SU-DHL-6 (cell line): ENCODE data around the gene ATOH8.

Experiments used
- EZH2phosphoT487 ChIP-seq: fragments of 200-600 bp; sonication (generic), shearing (Covaris generic); conservative IDR thresholded peaks from 2 replicates; pipeline ENCODE4 v1.6.1; 2018; ENCODE audit warnings: mild to moderate bottlenecking, antibody characterized with exemption, low read length, moderate library complexity, mixed read lengths
- TF ChIP-seq, protein P1 (sequence below): fragments of 200-600 bp; sonication (generic); IDR thresholded peaks from one replicate; pipeline ENCODE4 v1.5.1; 2017; ENCODE audit warnings: antibody characterized with exemption, mild to moderate bottlenecking, low read length, moderate library complexity; ENCODE audit not compliant: insufficient read depth, poor library complexity, severe bottlenecking

DNA sequence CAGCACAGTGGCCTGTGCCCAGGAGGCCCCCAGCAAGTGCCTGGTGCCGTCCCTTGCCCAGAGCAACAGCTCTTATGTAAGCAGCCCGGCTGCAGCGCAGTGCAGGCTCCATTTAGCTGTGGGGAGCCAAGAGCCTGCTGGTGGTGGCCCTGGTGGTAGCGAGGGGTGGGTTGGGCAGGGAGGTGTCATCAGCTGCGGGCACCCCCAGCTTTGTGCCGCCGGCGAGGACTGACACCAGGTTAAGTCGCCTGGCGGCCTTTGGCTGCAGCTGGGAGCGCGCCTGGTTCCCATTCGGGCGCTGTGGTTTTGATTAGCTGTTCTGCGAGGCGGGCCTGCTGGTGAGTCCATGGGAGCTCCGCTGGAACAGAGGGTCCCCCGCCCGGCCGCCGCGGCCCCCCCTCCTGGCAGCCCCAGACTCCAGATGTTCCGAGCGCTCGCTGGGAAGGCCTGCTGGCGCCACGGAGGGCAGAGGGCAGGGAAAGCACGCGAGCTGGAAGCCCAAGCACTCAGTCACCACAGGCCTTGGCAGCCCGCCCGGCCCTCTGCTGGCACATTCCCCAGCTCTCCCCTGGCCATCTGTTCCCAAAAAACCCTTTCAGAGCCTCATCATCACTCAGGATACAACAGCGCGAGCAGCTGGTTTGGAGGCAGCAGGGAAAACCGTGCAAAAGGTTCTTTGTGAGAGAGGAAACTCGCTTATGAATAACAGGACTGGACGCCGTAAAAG, 18.4 kb downstream of the ATOH8 start:
- TF ChIP-seq, protein P1, sequence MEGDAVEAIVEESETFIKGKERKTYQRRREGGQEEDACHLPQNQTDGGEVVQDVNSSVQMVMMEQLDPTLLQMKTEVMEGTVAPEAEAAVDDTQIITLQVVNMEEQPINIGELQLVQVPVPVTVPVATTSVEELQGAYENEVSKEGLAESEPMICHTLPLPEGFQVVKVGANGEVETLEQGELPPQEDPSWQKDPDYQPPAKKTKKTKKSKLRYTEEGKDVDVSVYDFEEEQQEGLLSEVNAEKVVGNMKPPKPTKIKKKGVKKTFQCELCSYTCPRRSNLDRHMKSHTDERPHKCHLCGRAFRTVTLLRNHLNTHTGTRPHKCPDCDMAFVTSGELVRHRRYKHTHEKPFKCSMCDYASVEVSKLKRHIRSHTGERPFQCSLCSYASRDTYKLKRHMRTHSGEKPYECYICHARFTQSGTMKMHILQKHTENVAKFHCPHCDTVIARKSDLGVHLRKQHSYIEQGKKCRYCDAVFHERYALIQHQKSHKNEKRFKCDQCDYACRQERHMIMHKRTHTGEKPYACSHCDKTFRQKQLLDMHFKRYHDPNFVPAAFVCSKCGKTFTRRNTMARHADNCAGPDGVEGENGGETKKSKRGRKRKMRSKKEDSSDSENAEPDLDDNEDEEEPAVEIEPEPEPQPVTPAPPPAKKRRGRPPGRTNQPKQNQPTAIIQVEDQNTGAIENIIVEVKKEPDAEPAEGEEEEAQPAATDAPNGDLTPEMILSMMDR: no peak
- no peak for TF ChIP-seq EZH2phosphoT487
